IMR-90 (cell line): ENCODE results near the gene NAALAD2. TPM values are rescaled to one million over a fixed set of nuclear protein-coding genes. Genes with fewer than 3 reads are reported as not detected.

Experiments used
- ATAC-seq: fragments of 200-7000 bp; cut with Tn5 transposase; 2 replicates; pipeline ENCODE4 v1.9.1; 2020; ENCODE audit warnings: low read depth, mild to moderate bottlenecking, moderate library complexity
- BruUV-seq: library from RNA; stranded (reverse); fragments of 400-500 nt; replicated peaks from 2 replicates; lab custom pipeline; 2021; lab: Mats Ljungman, UMichigan
- CTCF ChIA-PET: fragments of 300-600 bp; formaldehyde crosslinking; extraction: SDS; loops from one replicate; lab custom pipeline; 2021; ENCODE audit warnings: antibody characterized with exemption; lab: Yijun Ruan, JAX
- POLR2A ChIA-PET: fragments of 300-600 bp; sonication (Branson Sonifier 250); formaldehyde crosslinking; loops from one replicate; lab custom pipeline; 2022; ENCODE audit warnings: antibody characterized with exemption; ENCODE audit not compliant: unreplicated experiment; lab: Charles Lee
- DNase-seq: peaks from one replicate; pipeline ENCODE4 v3.0.0; 2013
- H2AFZ ChIP-seq: replicated peaks from 2 replicates; pipeline ENCODE3; 2013; ENCODE audit warnings: low read length, mild to moderate bottlenecking; ENCODE audit not compliant: poor library complexity
- H2AK5ac ChIP-seq: 2 replicates; pipeline ENCODE4 v1.6.1; 2013; ENCODE audit warnings: low read depth, low read length, inconsistent platforms
- H2AK9ac ChIP-seq: replicated peaks from 2 replicates; pipeline ENCODE3; 2013; ENCODE audit warnings: mild to moderate bottlenecking, low read depth, low read length, moderate library complexity; ENCODE audit not compliant: poor library complexity
- H2BK120ac ChIP-seq: 2 replicates; pipeline ENCODE4 v1.6.1; 2013; ENCODE audit warnings: low read depth, low read length, inconsistent platforms
- H2BK15ac ChIP-seq: 3 replicates; pipeline ENCODE4 v1.6.1; 2013; ENCODE audit warnings: low read depth, low read length, inconsistent platforms
- H2BK20ac ChIP-seq: 2 replicates; pipeline ENCODE4 v1.6.1; 2013; ENCODE audit warnings: low read depth, mild to moderate bottlenecking, inconsistent platforms, low read length, moderate library complexity
- H2BK5ac ChIP-seq: 2 replicates; pipeline ENCODE4 v1.6.1; 2013; ENCODE audit warnings: mild to moderate bottlenecking, low read depth, low read length, inconsistent platforms; ENCODE audit not compliant: poor library complexity, severe bottlenecking
- H3K14ac ChIP-seq: replicated peaks from 2 replicates; pipeline ENCODE4 v1.6.1; 2013; ENCODE audit warnings: low read depth, low read length, inconsistent platforms
- H3K18ac ChIP-seq: 2 replicates; pipeline ENCODE4 v1.6.1; 2013; ENCODE audit warnings: low read depth, low read length, control low read depth
- H3K23ac ChIP-seq: 2 replicates; pipeline ENCODE4 v1.6.1; 2013; ENCODE audit warnings: low read depth, low read length, inconsistent platforms
- H3K27ac ChIP-seq: 2 replicates; pipeline ENCODE4 v1.5.1; 2013; ENCODE audit warnings: mild to moderate bottlenecking, control low read depth, low read length; ENCODE audit not compliant: insufficient read depth
- H3K27me3 ChIP-seq: 2 replicates; pipeline ENCODE4 v1.6.1; 2013; ENCODE audit warnings: low read length; ENCODE audit not compliant: control insufficient read depth, insufficient read depth
- H3K36me3 ChIP-seq: 2 replicates; pipeline ENCODE4 v1.6.1; 2013; ENCODE audit warnings: low read length, mixed read lengths; ENCODE audit not compliant: control insufficient read depth, insufficient read depth
- H3K4ac ChIP-seq: 2 replicates; pipeline ENCODE4 v1.6.1; 2013; ENCODE audit warnings: low read depth, low read length, inconsistent platforms
- H3K4me1 ChIP-seq: 2 replicates; pipeline ENCODE4 v1.6.1; 2013; ENCODE audit warnings: low read length, mixed read lengths; ENCODE audit not compliant: control insufficient read depth, insufficient read depth
- H3K4me2 ChIP-seq: 2 replicates; pipeline ENCODE4 v1.6.1; 2013; ENCODE audit warnings: low read depth, mild to moderate bottlenecking, control low read depth, low read length, moderate library complexity
- H3K4me3 ChIP-seq: 2 replicates; pipeline ENCODE4 v1.5.1; 2013; ENCODE audit warnings: low read depth, mild to moderate bottlenecking, control low read depth, low read length, moderate library complexity; ENCODE audit not compliant: insufficient read depth
- H3K56ac ChIP-seq: 2 replicates; pipeline ENCODE4 v1.6.1; 2013; ENCODE audit warnings: low read length, inconsistent platforms; ENCODE audit not compliant: insufficient read depth; ENCODE audit errors: extremely low read depth
- H3K79me1 ChIP-seq, 2 experiments: 2 replicates each; pipeline ENCODE4 v1.6.1; 2013; ENCODE audit warnings: low read length in 2 of 2, inconsistent platforms in 1 of 2, low read depth in 1 of 2
- H3K9ac ChIP-seq: 2 replicates; pipeline ENCODE4 v1.6.1; 2013; ENCODE audit warnings: low read depth, low read length, control low read depth
- H3K9me1 ChIP-seq: 2 replicates; pipeline ENCODE4 v1.6.1; 2013; ENCODE audit warnings: low read length, inconsistent platforms; ENCODE audit not compliant: insufficient read depth
- H3K9me3 ChIP-seq: 2 replicates; pipeline ENCODE4 v1.6.1; 2013; ENCODE audit warnings: low read length; ENCODE audit not compliant: control insufficient read depth, insufficient read depth
- H4K20me1 ChIP-seq: 2 replicates; pipeline ENCODE4 v1.6.1; 2013; ENCODE audit warnings: low read length, inconsistent platforms; ENCODE audit not compliant: insufficient read depth
- H4K5ac ChIP-seq: 2 replicates; pipeline ENCODE4 v1.6.1; 2013; ENCODE audit warnings: mild to moderate bottlenecking, low read depth, low read length, control low read depth
- H4K8ac ChIP-seq, 2 experiments: 2 replicates each; pipeline ENCODE4 v1.6.1; 2013; ENCODE audit warnings: low read depth in 2 of 2, low read length in 2 of 2, control low read depth in 1 of 2, inconsistent platforms in 1 of 2
- H4K91ac ChIP-seq: 2 replicates; pipeline ENCODE4 v1.6.1; 2013; ENCODE audit warnings: low read depth, low read length, inconsistent platforms; ENCODE audit not compliant: insufficient read depth
- BHLHE40 ChIP-seq: fragments of 150-350 bp; IDR thresholded peaks from 2 replicates; pipeline ENCODE4 v1.6.1; 2016; ENCODE audit warnings: mild to moderate bottlenecking, low read depth, low read length
- CEBPB ChIP-seq: IDR thresholded peaks from 2 replicates; pipeline ENCODE4 v1.6.1; 2012; ENCODE audit warnings: low read depth, low read length, improper control_type of control experiment
- CHD1 ChIP-seq: IDR thresholded peaks from 2 replicates; pipeline ENCODE4 v1.6.1; 2012; ENCODE audit warnings: low read depth, low read length, improper control_type of control experiment
- FOS ChIP-seq: fragments of 150-350 bp; IDR thresholded peaks from 2 replicates; pipeline ENCODE4 v1.6.1; 2016; ENCODE audit warnings: low read depth, low read length
- MAFK ChIP-seq: IDR thresholded peaks from 2 replicates; pipeline ENCODE4 v1.6.1; 2012; ENCODE audit warnings: low read depth, low read length, improper control_type of control experiment
- POLR2A ChIP-seq: IDR thresholded peaks from 2 replicates; pipeline ENCODE4 v1.6.1; 2012; ENCODE audit warnings: mild to moderate bottlenecking, low read depth, low read length
- RFX5 ChIP-seq: IDR thresholded peaks from 2 replicates; pipeline ENCODE4 v1.8.0; 2012; ENCODE audit warnings: low read depth, mild to moderate bottlenecking, low read length, moderate library complexity
- WGBS, 2 experiments: methylation state at CpG; one replicate each; pipeline versions ENCODE4 v1.1.5 to v1.1.7; 2013; ENCODE audit warnings: missing lambda C conversion rate in 2 of 2; ENCODE audit not compliant: insufficient read length in 1 of 2; ENCODE audit errors: extremely low coverage in 2 of 2; 5-methylcytosine and 5-hydroxymethylcytosine counted together
- dilution Hi-C: fragments of 300-500 bp; cut with HindIII; formaldehyde crosslinking; loops from one replicate; pipeline ENCODE4 v1.14.3; 2018; ENCODE audit warnings: low sequenced_read_pairs; ENCODE audit not compliant: unreplicated experiment
- in situ Hi-C: fragments of 300-500 bp; cut with MboI; formaldehyde crosslinking; loops from 3 replicates; pipeline ENCODE4 v1.14.3; 2019; ENCODE audit warnings: low sequenced_read_pairs, inconsistent platforms, mixed read lengths
- intact Hi-C: fragments of 100-400 bp; cut with micrococcal nuclease; formaldehyde crosslinking; loops from 2 replicates; pipeline ENCODE4 v1.10.0; 2022
- polyA plus RNA-seq, 3 experiments: library from polyadenylated mRNA; depleted of rRNA; stranded (reverse); fragments of >200 nt; gene quantifications; 2 replicates each; pipeline ENCODE4 v1.2.3, GENCODE V29; 2012; ENCODE audit warnings: low replicate concordance in 1 of 3
- total RNA-seq: library from RNA; depleted of rRNA; stranded (reverse); fragments of >200 nt; gene quantifications from 2 replicates; pipeline ENCODE4 v1.2.3, GENCODE V29; 2012
- TF ChIP-seq, protein P1 (sequence below): fragments of 150-350 bp; IDR thresholded peaks from 2 replicates; pipeline ENCODE4 v1.6.1; 2016; ENCODE audit warnings: low read depth, mild to moderate bottlenecking, low read length, moderate library complexity, borderline replicate concordance

NAALAD2 gene
- total and polyA plus RNA-seq, 2 of the 4 experiments (the other 2 are of a cell fraction), result under 0.01 to 0.09 TPM

DNA sequence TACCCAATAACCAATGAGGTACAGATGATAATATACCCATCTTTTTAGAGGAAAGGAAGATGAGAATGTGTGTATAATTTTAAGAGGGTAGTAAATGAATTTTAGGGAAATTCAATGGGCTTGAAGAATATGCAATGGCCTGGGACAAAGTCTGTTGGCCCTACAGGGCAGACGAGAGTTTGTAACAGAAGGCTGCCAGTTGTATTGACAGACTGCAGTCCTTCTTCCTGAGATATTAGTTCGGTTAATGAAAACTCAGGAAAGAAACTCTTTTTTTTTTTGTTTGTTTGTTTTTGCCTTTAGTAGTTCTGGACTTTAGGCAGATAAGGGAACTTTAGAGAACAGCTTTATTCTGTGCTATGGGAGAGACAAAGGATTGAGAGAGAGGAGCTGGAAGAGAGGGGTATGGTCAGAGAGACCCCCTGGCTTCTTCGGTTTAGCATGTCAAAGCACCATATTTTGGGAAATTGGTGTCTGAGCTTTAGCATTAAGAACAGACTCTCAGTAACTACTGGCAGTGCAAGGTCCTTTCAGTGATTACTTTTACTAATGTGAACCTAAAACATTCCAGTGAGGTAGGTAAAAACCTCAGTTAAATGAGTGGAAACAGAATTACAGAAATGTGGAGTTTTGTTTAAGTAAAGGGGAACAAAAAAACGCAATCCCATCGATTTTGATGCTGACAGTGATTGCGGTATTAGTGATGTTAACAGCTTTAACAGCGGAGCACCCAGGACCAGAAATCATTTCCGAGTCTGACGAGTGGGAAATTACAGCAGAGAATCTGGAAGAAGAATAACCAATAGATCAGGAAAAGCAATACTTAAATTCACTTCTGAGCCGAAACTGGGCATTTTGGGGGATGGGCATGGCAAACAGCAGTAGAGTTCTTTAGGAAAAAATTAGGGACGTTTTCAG, 644 bp upstream of the NAALAD2 start (continued):
- no peak for TF ChIP-seq FOS
- TF ChIP-seq CHD1, result no peak

DNA sequence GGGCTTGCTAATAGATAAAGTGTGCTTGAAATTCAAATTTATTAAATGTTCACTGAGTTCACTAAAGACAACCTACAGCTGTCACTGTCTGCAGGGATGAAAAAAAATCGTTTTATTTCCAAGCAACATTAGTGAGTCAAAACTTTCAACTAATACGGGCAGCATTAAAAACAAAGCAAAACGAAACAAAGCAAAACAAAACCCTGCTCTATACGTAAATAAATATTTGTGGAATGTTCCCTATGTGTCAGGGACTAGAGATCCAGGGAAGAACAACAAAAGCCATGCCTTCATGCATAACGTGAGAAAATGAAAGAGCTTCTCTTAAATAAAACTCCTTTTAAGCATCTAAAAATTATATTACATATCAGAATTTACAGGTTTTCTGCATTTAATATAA, 553 bp downstream of the NAALAD2 start:
- Histone ChIP-seq H3K4me1 (no peaks in the 10 kb centered on the region), H4K91ac (no peak overlapping the region), H3K27ac (no peak overlapping the region), H3K18ac (no peak overlapping the region), H3K4me3 (peak overlapping the region; percentile 41), H3K9me3 (no peaks in the 10 kb centered on the region), H3K23ac (no peak overlapping the region), H3K14ac (no peak overlapping the region), H2AFZ (no peak overlapping the region), H2BK15ac (no peak overlapping the region), H4K8ac (no peak overlapping the region), H3K27me3 (no peaks in the 10 kb centered on the region), H4K5ac (no peak overlapping the region), H3K9me1 (no peaks in the 10 kb centered on the region), H3K56ac (no peak overlapping the region), H4K20me1 (no peaks in the 10 kb centered on the region), H3K36me3 (no peaks in the 10 kb centered on the region), H3K9ac (no peak overlapping the region), H2BK5ac (no peak overlapping the region), H2BK120ac (no peak overlapping the region), H3K4me2 (peak overlapping the region; percentile 72), H2AK9ac (no peak overlapping the region), H3K4ac (no peak overlapping the region), H2BK20ac (no peak overlapping the region), H3K79me1 (no peaks in the 10 kb centered on the region), H2AK5ac (no peak overlapping the region)
- intact Hi-C loops (no loop called here), in situ Hi-C loops (no loop called here), dilution Hi-C loops (no loop called here)
- DNase-seq (no peak), ATAC-seq (no peak)
- ChIA-PET POLR2A (no interaction called here), CTCF (no interaction called here)
- TF ChIP-seq BHLHE40 (no peak), FOS (no peak), MAFK (no peak), CEBPB (no peak), RFX5 (no peak), POLR2A (no peak)
- TF ChIP-seq, protein P1, sequence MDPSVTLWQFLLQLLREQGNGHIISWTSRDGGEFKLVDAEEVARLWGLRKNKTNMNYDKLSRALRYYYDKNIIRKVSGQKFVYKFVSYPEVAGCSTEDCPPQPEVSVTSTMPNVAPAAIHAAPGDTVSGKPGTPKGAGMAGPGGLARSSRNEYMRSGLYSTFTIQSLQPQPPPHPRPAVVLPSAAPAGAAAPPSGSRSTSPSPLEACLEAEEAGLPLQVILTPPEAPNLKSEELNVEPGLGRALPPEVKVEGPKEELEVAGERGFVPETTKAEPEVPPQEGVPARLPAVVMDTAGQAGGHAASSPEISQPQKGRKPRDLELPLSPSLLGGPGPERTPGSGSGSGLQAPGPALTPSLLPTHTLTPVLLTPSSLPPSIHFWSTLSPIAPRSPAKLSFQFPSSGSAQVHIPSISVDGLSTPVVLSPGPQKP, result no peak
- WGBS, 2 experiments, result no CpG with 5 or more reads among the region's 5 CpGs
- BruUV-seq, result no TSS peak
